Activated CD8-positive, alpha-beta memory T cell treated with anti-CD3 and anti-CD28 coated beads, Interleukin-2, amount 50 U/mL, for 24 hours (primary cell): ENCODE measurements around the gene MYO5C.
"Not testable (repeated sequence)": the region's sequence is repeated elsewhere in the genome, so short reads cannot be mapped to it uniquely, and the experiment has no call there.

Source experiments
- DNase-seq: peaks from one replicate; pipeline ENCODE4 v3.0.0-alpha.2; 2020; ENCODE audit errors: extremely low read depth

The MYO5C gene

DNA sequence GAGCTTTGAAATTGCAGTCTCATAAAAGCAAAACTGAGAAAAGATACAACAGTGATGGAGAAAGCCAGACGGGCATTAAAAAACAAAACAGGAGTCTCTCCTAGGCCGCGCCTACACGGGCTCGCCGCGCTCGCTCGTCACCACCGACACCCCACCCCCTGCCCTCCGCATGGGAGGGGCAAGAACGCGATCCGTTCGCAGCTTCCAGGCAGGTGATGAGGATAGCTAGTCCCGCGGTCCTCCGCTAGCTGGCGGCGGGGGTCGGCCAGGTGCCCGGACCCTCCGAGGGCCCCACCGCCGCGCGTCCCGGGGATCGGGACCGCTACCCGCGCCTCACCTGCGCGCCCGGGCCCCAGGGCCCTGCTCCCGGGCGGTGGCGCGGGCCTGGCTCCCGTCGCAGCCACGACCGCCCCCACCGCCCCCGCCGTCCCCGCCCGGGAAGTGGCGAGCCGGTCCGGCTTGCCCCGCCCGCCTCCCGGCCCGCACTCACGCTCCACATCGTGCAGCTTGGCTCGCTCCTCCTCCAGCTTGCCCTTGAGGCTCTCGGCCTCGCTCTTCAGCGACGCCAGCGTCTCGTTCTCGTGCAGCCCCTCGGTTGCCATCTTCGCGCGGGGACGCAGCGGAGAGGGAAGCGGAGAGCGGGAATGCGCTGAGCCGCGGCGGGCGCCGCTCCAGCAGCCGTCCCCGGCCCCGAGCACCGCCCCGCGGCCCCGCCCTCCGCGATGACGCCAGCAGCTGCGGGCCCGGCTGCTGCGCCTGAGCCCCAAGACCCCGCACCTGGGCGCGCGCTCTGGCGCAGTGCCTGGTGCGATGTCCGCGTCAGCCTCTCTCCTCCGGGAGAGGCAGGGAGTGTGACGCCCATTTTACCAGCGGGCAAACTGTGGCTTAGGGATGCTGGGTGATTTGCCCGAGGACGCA is 116.1 kb downstream of the MYO5C start:
- peak; percentile 68 for DNase-seq

DNA sequence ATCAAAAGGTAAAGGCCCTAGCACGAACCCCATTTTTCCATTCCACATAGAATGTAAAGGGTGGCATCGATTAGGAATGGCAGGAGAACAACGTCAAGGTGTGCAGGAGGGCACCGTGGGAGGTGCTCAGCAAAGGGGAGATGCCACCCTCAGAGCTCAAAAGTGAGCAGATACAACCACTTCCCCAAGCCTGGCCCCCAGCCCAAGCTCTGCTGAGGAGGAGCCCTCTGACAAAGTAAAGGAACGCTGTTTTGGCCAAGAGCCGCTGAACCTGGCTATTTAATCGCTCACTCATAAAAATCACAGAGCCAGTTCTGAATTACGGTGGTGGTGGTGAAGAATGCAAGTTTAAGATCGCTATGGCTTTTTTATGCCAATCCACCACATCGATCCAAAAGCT is 116.8 kb downstream of the MYO5C start:
- DNase-seq, result no peak

DNA sequence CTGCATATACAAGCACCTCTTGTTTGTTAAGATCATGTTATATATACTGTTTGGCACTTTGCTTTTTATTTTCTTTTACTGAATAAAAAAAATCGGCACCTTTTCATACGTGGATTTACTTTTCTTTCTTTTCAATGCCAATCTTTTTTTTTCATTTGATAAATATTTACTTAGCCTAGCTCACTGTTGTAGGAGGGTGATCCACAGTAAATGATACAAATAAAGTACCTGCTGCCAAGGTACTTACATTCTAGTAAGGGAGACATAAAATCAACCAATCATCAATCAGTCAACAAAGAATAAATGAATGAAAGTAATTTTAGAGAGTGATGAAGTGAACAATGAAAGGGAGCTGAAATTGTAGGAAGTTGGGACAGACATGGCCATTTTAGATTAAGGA is 122.7 kb downstream of the MYO5C start:
- no peak for DNase-seq

DNA sequence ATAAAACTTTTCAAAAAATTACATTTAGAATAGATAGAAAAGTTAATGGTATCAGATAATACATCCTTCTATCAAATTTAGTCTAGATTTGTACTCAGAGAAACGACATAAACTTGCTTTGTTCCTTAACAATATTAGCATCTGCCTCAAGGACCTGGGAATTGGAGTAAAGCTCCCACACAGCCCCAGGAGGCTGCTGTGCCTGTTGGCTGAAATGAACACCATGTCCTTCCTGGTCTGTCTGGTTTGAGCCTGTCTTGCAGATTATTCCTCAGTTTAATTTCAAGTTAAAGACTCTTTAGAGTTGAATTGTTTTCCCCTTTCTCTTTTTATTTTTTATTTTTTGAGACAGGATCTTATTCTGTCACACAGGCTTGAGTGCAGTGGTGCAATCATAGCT is 123.8 kb downstream of the MYO5C start:
- no peak for DNase-seq

DNA sequence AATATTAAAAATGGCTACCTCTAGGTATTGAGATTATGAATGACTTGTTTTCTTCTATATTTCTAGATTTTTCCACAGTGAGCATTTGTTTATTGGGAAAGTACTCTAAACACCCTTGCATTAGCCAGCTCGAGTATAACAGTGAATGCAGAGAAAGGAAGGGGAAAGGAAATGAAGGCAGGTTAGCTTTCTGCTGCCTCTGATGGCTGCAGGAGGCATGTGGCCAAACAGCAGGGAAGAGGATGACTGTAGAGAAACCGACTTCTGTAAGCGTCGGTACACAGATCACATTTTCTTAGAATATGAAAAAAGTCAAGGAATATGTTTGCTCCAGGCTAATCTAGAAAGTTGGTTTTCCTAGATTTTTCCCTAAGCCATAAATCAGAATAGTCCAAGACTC is 124.2 kb downstream of the MYO5C start:
- no peak for DNase-seq

DNA sequence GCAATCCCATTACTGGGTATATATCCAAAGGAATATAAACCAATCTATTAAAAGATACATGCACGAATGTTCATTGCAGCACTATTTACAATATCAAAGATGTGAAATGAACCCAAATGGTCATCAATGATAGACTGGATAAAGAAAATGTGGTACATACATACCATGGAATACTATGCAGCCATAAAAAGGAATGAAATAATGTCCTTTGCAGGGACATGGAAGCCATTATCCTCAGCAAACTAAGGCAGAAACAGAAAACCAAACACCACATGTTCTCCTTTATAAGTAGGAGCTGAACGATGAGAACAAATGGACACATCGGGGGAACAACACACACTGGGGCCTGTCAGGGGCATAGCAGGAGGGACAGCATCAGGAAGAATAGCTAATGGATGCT is 125.4 kb downstream of the MYO5C start:
- not testable (repeated sequence) for DNase-seq

DNA sequence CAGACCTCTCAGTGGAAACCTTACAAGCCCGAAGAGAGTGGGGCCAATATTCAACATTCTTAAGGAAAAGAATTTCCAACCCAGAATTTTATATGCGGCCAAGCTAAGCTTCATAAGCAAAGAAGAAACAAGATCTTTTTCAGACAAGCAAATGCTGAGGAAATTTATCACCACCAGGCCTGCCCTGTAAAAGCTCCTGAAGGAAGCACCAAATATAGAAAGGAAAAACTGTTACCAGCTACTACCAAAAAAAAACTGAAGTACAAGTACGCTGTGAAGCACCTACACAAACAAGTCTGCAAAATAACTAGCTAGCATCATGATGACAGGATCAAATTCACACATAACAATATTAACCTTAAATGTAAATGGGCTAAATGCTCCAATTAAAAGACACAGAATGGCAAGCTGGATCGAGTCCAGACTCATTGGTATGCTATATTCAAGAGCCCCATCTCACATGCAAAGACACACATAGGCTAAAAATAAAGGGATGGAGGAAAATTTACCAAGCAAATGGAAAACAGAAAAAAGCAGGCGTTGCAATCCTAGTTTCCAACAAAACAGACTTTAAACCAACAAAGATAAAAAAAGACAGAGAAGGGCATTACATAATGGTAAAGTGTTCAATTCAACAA is 130.0 kb downstream of the MYO5C start:
- not testable (repeated sequence) for DNase-seq

DNA sequence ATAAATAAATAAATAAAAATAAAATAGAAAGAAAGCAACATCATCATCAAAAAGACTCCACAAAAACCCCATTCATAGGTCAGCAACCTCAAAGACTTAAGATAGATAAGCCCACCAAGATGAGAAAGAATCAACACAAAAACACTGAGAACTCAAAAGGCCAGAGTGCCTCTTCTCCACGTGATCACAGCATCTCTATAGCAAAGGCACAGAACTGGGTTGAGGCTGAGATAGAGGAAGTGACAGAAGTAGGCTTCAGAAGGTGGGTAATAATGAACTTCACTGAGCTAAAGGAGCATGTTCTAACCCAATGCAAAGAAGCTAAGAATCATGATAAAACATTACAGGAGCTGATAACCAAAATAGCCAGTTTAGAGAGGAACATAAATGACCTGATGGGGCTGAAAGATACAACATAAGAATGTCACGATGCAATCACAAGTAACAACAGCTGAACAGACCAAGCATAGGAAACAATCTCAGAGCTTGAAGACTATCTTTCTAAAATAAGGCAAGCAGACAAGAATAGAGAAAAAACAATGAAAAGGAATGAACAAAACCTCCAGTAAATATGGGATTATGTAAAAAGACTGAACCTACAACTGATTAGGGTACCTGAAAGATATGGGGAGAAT is 130.9 kb downstream of the MYO5C start:
- DNase-seq, result no peak

DNA sequence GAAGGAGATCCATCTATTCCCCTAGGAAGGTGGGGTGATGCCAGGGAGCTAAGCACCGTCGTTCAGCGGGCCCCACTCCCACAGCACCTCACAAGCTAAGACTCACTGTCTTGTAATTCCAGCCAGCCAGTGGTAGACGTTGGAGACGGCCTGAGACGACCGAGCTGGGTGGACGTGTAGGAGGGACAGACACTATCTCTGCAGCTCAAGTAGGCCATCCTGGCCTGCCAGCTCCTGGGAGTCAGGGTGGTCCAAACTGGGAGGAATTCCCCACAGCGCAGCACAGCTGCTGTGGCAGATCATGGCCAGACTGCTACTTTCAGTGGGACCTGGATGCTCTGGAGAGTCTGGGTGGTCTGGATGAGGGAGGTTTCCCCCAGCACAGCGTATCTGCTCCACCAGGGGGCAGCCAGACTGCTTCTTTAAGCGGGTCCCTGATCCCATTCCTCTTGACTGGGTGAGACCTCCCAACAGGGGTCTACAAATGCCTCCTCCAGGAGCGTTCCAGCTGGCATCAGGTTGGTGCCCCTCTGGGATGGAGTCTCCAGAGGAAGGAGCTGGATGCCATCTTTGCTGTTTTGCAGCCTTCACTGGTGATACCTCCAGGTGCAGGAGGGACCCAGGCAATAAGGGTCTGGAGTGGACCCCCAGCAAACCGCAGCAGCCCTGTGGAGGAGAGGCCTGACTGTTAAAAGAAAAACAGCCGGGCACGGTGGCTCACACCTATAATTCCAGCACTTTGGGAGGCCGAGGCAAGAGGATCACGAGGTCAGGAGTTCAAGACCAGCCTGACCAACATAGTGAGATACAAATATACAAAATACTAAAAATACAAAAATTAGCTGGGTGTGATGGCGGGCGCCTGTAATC is 132.0 kb downstream of the MYO5C start:
- DNase-seq, result no peak

DNA sequence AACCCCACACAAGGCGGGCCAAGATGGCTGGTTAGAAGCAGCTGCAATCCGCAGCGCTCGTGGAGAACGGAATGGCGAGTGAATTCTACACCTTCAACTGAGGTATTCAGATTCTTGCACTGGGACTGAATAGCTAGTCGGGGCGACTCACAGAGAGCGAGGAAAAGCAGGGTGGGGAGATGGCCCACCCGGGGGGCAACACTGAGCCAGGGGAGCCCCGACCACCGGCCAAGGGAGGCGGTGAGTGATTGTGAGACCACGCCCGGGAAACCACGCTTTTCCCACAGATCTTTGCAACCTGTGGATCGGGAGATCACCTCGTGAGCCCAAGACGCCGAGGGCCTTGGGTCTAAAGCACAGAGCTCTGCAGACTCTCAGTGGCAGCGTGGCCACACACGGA is 132.7 kb downstream of the MYO5C start:
- DNase-seq, result no peak

DNA sequence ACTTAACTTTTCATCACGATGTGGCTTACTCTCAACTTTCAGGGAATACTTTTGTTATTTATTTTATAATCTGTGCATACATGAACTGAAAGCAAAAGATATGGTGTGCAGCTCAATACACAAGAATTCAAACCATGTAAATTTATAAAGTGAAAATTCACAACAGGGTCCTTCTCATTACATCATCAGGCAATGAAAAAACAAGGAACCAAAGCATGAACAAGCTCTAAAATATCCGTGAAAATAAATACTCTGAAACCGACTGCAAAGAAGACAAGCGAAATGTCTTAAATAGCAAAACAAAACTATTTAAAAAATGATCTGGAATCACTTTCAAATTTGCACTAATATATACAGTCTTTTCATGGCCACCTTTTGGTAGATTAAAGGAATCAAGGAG is 133.3 kb downstream of the MYO5C start:
- DNase-seq, result no peak

DNA sequence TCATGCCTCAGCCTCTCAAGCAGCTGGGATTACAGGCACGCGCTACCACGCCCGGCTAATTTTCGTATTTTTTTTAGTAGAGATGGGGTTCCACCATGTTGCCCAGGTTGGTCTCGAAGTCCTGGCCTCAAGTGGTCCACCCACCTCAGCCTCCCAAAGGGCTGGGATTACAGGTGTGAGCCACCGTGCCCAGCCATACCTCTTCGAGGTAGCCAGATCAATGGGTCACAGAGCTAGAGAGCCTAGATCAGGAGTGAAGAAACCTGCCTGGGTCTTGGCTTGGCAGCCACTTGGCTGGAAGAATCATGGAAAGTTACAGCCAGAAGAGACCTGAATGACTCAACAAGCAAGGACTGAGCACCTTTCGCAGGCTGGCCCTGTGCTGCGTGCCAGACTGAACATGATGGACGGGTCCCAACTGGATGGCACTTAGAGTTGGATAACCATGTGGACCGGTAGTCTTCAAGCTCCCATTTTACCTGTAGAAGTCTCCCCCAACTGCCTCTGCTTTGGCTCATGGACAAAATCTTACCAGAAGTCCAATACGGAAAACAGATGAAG is 134.1 kb downstream of the MYO5C start:
- no peak for DNase-seq

DNA sequence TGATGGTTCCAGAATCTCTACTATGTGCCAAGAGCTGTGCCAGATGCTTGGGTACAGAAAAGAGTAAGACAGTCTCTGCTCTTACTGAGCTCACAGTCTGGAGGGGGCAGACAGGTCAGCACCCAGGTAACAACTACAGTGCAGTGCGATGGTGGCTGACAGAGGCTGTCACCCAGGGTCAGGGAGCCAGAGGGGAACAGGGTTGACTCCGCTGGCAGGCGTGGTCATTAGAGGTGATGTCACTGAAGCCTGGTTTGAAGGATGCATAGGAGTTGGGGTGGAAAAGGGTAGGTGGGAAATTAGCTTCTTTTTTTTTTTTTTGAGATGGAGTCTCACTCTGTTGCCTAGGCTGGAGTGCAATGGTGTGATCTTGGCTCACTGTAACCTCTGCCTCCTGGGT is 136.0 kb downstream of the MYO5C start:
- DNase-seq, result no peak

DNA sequence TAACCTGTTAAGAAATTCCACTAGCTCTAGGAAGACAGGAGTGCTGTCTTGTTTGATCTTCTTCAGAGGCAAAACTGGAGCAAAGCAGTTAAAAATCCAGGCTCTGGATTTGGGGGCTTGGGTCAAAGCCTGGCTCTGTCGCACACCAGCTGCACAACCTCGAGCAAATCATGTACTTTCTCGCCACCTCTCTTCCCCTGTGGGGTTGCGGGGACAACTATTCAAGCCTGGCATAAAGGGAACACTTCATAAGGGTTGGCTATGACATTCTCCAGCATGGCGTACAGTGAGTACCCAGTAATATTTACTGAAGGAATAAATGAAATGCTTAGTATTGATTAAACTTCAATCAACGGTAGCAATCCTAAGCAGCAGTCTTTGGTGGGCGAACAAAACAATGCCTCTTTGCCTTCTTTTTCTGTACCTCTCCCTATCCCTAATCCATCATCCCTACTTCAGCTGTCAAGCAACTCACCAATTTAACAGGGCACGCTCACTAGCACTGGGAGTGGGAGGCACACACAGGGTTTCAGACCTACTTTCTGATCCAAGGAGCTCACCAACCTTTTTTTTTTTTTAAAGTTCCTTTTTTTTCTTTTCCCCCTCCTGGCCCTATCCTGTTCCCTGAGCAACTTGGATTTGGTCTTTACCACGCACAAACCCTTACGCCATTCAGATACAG is 137.4 kb downstream of the MYO5C start:
- DNase-seq, result no peak

DNA sequence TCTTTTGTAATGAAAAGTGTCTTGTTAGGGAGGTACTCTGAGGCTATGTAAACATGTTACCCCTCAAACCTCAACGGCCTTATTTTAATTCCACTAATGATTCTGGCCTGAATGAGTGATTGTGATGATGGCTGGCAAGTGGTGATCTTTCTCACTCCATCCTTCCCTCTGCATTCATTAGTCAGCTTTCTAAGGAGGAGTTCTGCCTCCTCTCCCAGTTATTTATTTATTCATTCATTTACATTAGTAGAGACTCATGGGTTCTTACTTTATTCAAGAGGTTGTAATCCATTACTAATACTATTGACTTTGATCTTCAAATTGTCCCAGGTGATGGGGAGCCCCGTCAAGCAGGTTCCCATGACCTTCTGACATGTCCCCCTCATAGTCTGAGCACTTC is 139.7 kb downstream of the MYO5C start:
- DNase-seq, result no peak

DNA sequence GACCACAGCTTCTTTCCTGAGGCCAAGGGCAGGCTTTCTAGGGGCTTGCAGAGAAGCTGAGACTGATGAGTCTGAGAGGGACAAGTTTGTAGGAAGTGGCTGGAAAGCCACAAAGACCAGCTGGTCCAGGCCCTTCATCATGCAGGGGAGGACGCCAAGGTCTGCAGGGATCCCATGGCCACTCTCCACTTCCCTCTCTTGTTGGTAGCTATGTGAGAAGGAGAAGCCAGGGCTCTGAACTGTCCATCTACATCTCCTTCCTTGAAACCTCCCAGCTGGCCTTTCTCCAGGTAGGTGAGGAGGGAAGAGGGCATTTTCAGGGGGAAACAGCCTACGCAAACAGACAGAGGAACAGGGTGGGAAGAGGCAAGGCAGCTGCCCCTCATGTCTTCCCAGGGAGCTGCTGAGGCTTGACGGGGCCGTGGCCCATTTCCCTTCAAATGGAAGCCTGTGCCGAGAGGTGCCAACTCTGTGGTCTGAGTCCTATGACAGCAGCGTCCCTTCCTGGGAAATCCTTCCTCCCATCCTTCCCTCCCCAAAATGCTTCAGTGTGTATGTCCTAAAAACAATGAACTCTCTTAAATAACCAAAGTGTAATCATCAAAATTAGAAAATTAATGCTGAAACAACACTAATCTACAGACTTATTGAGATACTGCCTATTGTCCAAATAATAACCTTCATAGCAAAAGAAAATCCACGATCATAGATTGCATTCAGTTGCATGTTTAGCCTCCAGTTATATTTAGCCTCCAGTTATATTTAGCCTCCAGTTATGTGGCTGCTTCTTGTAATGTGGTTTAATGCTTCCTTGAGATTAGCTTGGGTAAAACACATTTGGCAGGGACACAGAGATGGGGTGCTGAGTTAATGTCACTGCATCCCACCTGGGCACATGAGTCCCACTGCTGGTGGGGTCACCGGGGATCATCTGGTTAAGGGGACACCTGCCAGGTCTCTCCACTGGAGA is 140.4 kb downstream of the MYO5C start:
- no peak for DNase-seq

DNA sequence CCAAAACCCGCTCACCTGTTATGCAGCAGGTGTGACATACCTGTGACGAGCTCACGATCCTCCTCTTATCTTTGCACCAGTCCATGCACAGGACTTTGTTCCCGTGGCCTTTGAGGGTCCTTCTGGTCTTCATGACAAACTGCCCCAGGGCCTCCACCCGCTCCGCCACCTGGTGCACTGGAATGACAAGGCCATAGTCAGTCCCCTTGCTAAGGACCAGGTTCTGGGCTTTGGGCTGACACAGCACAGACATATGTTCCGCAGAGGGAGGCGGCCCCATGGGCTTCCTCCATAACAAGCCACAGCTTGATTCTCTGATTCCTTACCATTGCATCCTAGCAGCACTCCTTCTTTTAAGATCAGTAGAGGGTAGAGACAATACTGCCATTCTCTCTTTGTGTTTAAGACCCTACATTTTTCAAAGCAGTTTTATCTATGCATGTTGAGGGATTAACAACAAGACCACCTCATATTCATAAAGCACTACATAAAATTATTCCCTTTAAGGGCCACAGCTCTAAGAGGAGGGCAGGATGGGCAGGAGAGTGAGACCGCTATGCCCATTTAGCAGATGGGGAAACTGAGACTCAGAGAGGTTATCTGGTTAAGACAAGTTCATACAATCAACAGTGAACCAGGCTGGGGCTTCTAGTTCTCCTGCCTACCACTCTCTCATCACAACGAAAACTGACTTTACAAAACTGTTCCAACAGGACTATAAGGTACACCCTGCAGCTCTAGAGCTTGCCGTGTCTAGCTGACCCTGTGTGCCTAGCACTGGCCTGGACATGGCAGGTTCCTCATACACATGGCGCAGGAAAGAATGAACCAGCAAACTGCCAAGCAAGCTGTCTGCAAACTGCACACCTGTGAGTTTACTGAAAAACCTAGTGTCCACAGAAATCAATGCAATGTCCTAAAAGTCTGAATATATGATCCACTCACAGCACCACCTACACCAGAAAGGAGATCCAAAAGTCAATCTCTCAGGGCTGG is 141.4 kb downstream of the MYO5C start:
- no peak for DNase-seq

DNA sequence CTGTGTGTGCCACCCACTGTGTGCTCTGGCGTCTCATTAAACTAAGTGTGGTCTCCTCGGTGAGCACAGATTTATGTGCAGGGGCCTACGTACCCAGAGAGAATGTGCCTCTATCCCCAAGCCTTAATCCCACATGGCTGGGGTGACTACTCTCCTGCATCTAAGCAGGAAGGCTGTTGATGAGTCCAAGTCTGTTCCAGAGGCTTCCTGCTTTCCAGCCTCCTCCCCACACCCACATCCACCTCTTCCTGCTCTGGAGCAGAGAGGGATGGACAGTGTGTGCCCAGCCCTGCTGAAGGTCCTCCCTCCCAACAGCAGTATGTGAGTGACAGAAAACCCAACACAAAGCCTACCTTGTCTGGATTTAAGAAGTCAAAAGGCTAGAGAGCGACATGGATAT is 144.3 kb downstream of the MYO5C start:
- DNase-seq, result no peak

DNA sequence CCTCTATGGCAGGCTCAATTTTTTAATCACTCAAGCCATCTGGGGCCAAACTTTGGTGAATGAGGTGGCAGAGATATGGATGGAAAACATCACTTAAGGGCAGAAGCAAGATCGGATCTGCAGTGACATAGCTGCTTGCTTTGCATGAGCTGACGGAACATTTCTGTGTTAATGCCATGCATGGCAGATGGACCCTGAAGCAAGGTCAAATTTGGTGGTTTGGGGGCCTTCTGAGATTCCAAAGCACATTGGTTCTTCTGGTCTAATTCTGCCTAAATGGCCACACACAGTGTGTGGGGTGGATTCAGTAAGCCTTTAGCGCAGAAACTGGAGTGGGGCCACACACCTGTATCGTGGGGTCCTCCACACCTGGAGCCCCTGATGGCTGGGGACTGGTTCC is 144.7 kb downstream of the MYO5C start:
- no peak for DNase-seq
